Measurements from ENCODE around the gene TSKU.

DNA sequence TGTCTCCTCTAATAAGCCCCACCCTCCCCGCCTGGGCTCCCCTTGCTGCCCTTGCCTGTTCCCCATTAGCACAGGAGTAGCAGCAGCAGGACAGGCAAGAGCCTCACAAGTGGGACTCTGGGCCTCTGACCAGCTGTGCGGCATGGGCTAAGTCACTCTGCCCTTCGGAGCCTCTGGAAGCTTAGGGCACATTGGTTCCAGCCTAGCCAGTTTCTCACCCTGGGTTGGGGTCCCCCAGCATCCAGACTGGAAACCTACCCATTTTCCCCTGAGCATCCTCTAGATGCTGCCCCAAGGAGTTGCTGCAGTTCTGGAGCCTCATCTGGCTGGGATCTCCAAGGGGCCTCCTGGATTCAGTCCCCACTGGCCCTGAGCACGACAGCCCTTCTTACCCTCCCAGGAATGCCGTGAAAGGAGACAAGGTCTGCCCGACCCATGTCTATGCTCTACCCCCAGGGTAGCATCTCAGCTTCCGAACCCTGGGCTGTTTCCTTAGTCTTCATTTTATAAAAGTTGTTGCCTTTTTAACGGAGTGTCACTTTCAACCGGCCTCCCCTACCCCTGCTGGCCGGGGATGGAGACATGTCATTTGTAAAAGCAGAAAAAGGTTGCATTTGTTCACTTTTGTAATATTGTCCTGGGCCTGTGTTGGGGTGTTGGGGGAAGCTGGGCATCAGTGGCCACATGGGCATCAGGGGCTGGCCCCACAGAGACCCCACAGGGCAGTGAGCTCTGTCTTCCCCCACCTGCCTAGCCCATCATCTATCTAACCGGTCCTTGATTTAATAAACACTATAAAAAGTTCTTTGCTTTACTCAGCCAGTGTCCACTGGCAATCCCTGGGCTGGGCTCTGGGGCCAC, 14.4 kb downstream of the TSKU start:
- no peak for TF ChIP-seq POLR2A (IDR thresholded peaks at IDR 0.05; ENCODE audit: low read length)
- TF ChIP-seq GATA1 (IDR thresholded peaks at IDR 0.05; ENCODE audit: low read depth, low read length), result no peak
